HCT116 (cell line): Measurements from ENCODE around the gene FAM53B. TPM values are rescaled to one million over a fixed set of nuclear protein-coding genes. Genes with fewer than 3 reads are reported as not detected.

Experiments
- ATAC-seq: fragments of 200-7000 bp; cut with Tn5 transposase; 2 replicates; pipeline ENCODE4 v1.9.1; 2020; ENCODE audit warnings: mild to moderate bottlenecking, moderate library complexity
- BruUV-seq: library from RNA; stranded (reverse); fragments of 400-500 nt; replicated peaks from 2 replicates; lab custom pipeline; 2021; lab: Mats Ljungman, UMichigan
- CTCF ChIA-PET: fragments of 300-600 bp; sonication (Branson Sonifier 250); formaldehyde crosslinking; loops from one replicate; lab custom pipeline; 2021; ENCODE audit warnings: antibody characterized with exemption; lab: Charles Lee
- POLR2A ChIA-PET: fragments of 300-600, 350-600 bp; sonication (Branson Sonifier 250); formaldehyde crosslinking; loops from one replicate; lab custom pipeline; 2021; ENCODE audit warnings: antibody characterized with exemption; lab: Charles Lee
- RAD21 ChIA-PET, 2 experiments: fragments of 300-600 bp; sonication (Branson Sonifier 250); formaldehyde crosslinking; loops; one replicate each; lab custom pipeline; 2023; ENCODE audit warnings: low total read pairs in 2 of 2; ENCODE audit not compliant: uncharacterized antibody in 2 of 2, unreplicated experiment in 2 of 2, low non-redundant PET in 1 of 2; lab: Charles Lee
- DNase-seq: peaks from one replicate; pipeline ENCODE4 v3.0.0-alpha.2; 2010; ENCODE audit warnings: low read depth, low spot score
- H2AFZ ChIP-seq: fragments of 200-600 bp; shearing (Covaris generic), sonication (generic); 2 replicates; pipeline ENCODE4 v1.6.1; 2017; ENCODE audit warnings: low read depth, mixed run types, mixed read lengths, antibody characterized with exemption, low read length; ENCODE audit not compliant: poor library complexity, severe bottlenecking
- H3K27ac ChIP-seq: 2 replicates; pipeline ENCODE4 v1.5.1; 2012; ENCODE audit warnings: low read depth, low read length
- H3K27me3 ChIP-seq: fragments of 200-600 bp; sonication (generic); 2 replicates; pipeline ENCODE4 v1.6.1; 2016; ENCODE audit warnings: mixed run types, low read length, mixed read lengths; ENCODE audit not compliant: insufficient read depth
- H3K36me3 ChIP-seq, 2 experiments: fragments of 200-500 bp in 1 of 2; fragments of 200-600 bp in 1 of 2; sonication (Bioruptor generic) in 1 of 2; sonication (generic) in 1 of 2; 2 replicates each; pipeline versions ENCODE4 v1.5.1 to v1.6.1; 2014 to 2016; ENCODE audit warnings: low read length in 2 of 2, inconsistent platforms in 1 of 2, mixed read lengths in 1 of 2, mixed run types in 1 of 2; ENCODE audit not compliant: insufficient read depth in 2 of 2, control insufficient read depth in 1 of 2
- H3K4me1 ChIP-seq, 2 experiments: fragments of 200-600 bp in 1 of 2; sonication (generic) in 1 of 2; 2 replicates each; pipeline versions ENCODE4 v1.5.1 to v1.6.1; 2012 to 2017; ENCODE audit warnings: low read length in 2 of 2, inconsistent platforms in 1 of 2, mild to moderate bottlenecking in 1 of 2, mixed read lengths in 1 of 2, mixed run types in 1 of 2, moderate library complexity in 1 of 2; ENCODE audit not compliant: insufficient read depth in 2 of 2, control insufficient read depth in 1 of 2
- H3K4me2 ChIP-seq: fragments of 200-600 bp; sonication (generic); 2 replicates; pipeline ENCODE4 v1.6.1; 2017; ENCODE audit warnings: mixed run types, low read length, mixed read lengths
- H3K4me3 ChIP-seq, 2 experiments: fragments of 200-600 bp in 1 of 2; sonication (generic) in 1 of 2; replicated peaks in 1 of 2; 2 replicates each; pipeline ENCODE4 v1.5.1; 2011 to 2016; ENCODE audit warnings: low read length in 2 of 2, control low read depth in 1 of 2, low read depth in 1 of 2, mild to moderate bottlenecking in 1 of 2, mixed read lengths in 1 of 2, mixed run types in 1 of 2
- H3K79me2 ChIP-seq: fragments of 200-600 bp; sonication (generic); 2 replicates; pipeline ENCODE4 v1.6.1; 2017; ENCODE audit warnings: mild to moderate bottlenecking, mixed run types, low read length, moderate library complexity, mixed read lengths; ENCODE audit not compliant: insufficient read depth
- H3K9ac ChIP-seq: fragments of 200-600 bp; sonication (generic); 2 replicates; pipeline ENCODE4 v1.6.1; 2016; ENCODE audit warnings: low read length, mixed read lengths
- H3K9me2 ChIP-seq: fragments of 200-600 bp; sonication (generic), shearing (Covaris generic); 2 replicates; pipeline ENCODE4 v1.6.1; 2017; ENCODE audit warnings: mixed run types, mild to moderate bottlenecking, moderate library complexity; ENCODE audit not compliant: insufficient read depth
- H3K9me3 ChIP-seq, 2 experiments: fragments of 200-500 bp in 1 of 2; fragments of 200-600 bp in 1 of 2; sonication (Bioruptor generic) in 1 of 2; sonication (generic) in 1 of 2; 2 replicates each; pipeline ENCODE4 v1.6.1; 2014 to 2017; ENCODE audit warnings: low read length in 2 of 2, mixed read lengths in 2 of 2, inconsistent platforms in 1 of 2, low read depth in 1 of 2, mild to moderate bottlenecking in 1 of 2, mixed run types in 1 of 2, moderate library complexity in 1 of 2; ENCODE audit not compliant: control insufficient read depth in 1 of 2, insufficient read depth in 1 of 2
- H4K20me1 ChIP-seq: fragments of 200-600 bp; sonication (generic), shearing (Covaris generic); 2 replicates; pipeline ENCODE4 v1.6.1; 2017; ENCODE audit warnings: mixed run types, mild to moderate bottlenecking, moderate library complexity; ENCODE audit not compliant: insufficient read depth
- CTCF ChIP-seq, 3 experiments: fragments of 200-600 bp in 1 of 3; sonication (generic) in 1 of 3; IDR thresholded peaks in 2 of 3; conservative IDR thresholded peaks in 1 of 3; 2 replicates each; pipeline ENCODE4 v1.5.1; 2012 to 2017; ENCODE audit warnings: low read depth in 2 of 3, low read length in 2 of 3, antibody characterized with exemption in 1 of 3, borderline replicate concordance in 1 of 3, control low read depth in 1 of 3, mild to moderate bottlenecking in 1 of 3, mixed read lengths in 1 of 3, mixed run types in 1 of 3, moderate library complexity in 1 of 3; ENCODE audit not compliant: insufficient read depth in 1 of 3
- EGR1 ChIP-seq: IDR thresholded peaks from 2 replicates; pipeline ENCODE4 v1.6.1; 2012; ENCODE audit warnings: low read depth
- EZH2phosphoT487 ChIP-seq: fragments of 200-600 bp; IDR thresholded peaks from 2 replicates; pipeline ENCODE4 v1.6.1; 2018; ENCODE audit warnings: antibody characterized with exemption, borderline replicate concordance
- POLR2AphosphoS5 ChIP-seq: IDR thresholded peaks from 2 replicates; pipeline ENCODE4 v1.6.1; 2011; ENCODE audit warnings: mild to moderate bottlenecking, low read depth, low read length, moderate library complexity
- SIN3A ChIP-seq: IDR thresholded peaks from 2 replicates; pipeline ENCODE4 v1.6.1; 2012; ENCODE audit warnings: low read depth
- SRF ChIP-seq: IDR thresholded peaks from 2 replicates; pipeline ENCODE4 v1.6.1; 2012; ENCODE audit warnings: low read depth
- TCF7L2 ChIP-seq: IDR thresholded peaks from 2 replicates; pipeline ENCODE4 v1.7.0; 2011; ENCODE audit warnings: borderline replicate concordance, inconsistent platforms; ENCODE audit not compliant: insufficient read depth, insufficient read length; ENCODE audit errors: extremely low read depth
- intact Hi-C: fragments of 100-400 bp; cut with micrococcal nuclease; formaldehyde crosslinking; loops from 2 replicates; pipeline ENCODE4 v1.10.0; 2022
- total RNA-seq: library from RNA; stranded (reverse); gene quantifications from one replicate; pipeline ENCODE4 v1.2.1, GENCODE V29; 2021; ENCODE audit not compliant: unreplicated experiment

The FAM53B gene
- total RNA-seq, 1 experiment from 2014 or later: 19.6 TPM

GRCh38 chr10:124642088-124642710 lies 102.0 kb downstream of the FAM53B start:
- H3K79me2 ChIP-seq: no peaks in the 10 kb centered on the region
- RAD21 ChIA-PET: no interaction called here
- no peaks in the 10 kb centered on the region for H3K27me3 ChIP-seq
- ATAC-seq: no peak
- no peaks in the 10 kb centered on the region for H3K9me2 ChIP-seq
- TF ChIP-seq TCF7L2 (no peak), CTCF (IDR thresholded peaks at IDR 0.05 in 2 of 3, conservative IDR thresholded peaks at IDR 0.05 in 1 of 3; ENCODE audit: borderline replicate concordance in 1 of 3, insufficient read depth in 1 of 3, low read depth in 2 of 3, low read length in 2 of 3) (no peak), EGR1 (no peak), SIN3A (no peak), EZH2phosphoT487 (no peak), POLR2AphosphoS5 (no peak), SRF (no peak)
- H3K4me3 ChIP-seq: no peak overlapping the region
- no peaks in the 10 kb centered on the region for H3K9me3 ChIP-seq
- H3K9ac ChIP-seq: no peak overlapping the region
- CTCF ChIA-PET: interaction anchor here (0.9 kb wide), 1 partner anchor 99 kb away, joined by 4 read pairs; no protein-coding TSS in a partner anchor
- BruUV-seq: no TSS peak
- no peaks in the 10 kb centered on the region for H4K20me1 ChIP-seq
- no peak overlapping the region for H2AFZ ChIP-seq
- H3K36me3 ChIP-seq: no peaks in the 10 kb centered on the region
- intact Hi-C loops: no loop called here
- DNase-seq: no peak
- H3K4me2 ChIP-seq: no peak overlapping the region
- H3K4me1 ChIP-seq: peaks cover 0 to 8% of the 10 kb centered on the region in 2 experiments; a peak in 2 of 4 replicates
- no peak overlapping the region for H3K27ac ChIP-seq
- POLR2A ChIA-PET: no interaction called here
